Activated CD4-positive, alpha-beta T cell treated with anti-CD3 and anti-CD28 coated beads for 24 hours (primary cell): Measurements from ENCODE around the gene SMAD7.

ENCODE experiments used
- DNase-seq, 2 donors: peaks; one replicate each; pipeline ENCODE4 v3.0.0-alpha.2; 2020; ENCODE audit warnings: low read depth in 2 of 2

SMAD7 gene

GRCh38 chr18:48950536-48951447 lies at the start of gene SMAD7:
Gene SMAD7, minus strand, starts transcription at chr18:48950965. Its CDS starts 541 bp downstream, at chr18:48950424.
- no peak for DNase-seq

DNA sequence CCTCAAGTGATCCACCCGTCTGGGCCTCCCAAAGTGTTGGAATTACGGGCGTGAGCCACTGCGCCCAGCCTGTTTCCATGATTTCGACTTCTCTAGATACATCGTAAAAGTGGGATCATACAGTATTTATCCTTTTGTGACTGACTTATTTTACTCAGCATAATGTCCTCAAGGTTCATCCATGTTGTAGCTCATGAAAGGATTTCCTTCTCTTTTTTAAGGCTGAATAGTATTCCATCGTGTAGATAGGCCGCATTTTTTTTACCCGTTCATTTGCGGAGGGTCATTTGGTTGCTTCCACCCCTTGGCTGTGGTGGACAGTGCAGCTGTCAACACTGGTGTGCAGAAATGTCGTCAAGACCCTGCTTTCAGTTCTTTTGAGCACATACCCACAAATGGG lies 48.8 kb upstream of the SMAD7 start:
- DNase-seq = no peak

- no peak for DNase-seq
Measured at GRCh38 chr18:48997985-48998831, 47.4 kb upstream of the SMAD7 start.

GRCh38 chr18:48997681-48997984 lies 46.9 kb upstream of the SMAD7 start:
- DNase-seq = no peak

DNA sequence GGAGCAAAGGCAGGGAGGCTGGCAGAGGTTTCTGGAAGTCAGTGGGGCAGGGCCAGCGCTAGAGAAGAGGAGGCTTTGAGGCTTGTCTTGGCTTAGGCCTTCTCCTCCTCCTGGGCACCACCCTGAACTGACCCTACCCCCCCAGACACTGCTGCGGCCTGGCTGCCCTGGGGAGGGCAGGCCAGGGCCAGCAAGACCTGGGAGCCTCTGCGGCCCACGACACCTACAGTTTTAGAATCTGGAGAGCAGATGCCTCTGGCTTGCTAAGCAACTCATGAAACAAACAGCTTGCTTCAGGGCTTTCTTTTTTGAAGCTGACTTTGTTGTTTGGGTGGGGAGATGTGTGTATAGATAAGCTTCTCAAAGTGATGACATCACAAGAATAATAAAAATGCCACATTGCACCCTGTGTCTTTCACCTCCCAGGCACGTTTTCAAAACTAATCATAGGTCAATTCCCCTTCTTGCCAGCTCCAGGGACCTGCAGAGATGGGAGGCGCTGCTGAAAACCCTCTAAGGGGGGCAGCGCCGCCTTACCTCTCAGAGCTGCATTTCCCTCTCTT lies 46.2 kb upstream of the SMAD7 start:
- no peak for DNase-seq

DNA sequence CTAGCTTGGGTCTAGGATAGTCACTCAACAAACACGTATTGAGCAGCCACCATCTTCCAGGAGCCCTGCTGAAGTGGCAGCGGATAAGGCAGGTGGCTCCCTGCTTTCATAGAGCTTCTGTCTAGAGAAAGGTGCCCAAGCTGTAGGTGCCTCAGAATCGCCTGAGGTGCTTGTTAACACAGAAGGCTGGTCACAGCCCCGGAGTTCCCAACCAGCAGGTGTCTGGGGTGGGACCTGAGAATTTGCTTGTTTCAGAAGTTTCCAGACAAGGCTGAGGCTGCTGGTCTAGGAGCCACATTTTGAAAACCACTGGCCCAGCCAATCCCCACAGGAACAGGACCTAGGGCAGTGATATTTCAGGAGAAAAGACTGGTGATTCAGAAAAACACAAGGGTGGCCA lies 45.3 kb upstream of the SMAD7 start:
- no peak for DNase-seq

GRCh38 chr18:48994926-48995835 lies 44.4 kb upstream of the SMAD7 start:
- DNase-seq = no peak

DNA sequence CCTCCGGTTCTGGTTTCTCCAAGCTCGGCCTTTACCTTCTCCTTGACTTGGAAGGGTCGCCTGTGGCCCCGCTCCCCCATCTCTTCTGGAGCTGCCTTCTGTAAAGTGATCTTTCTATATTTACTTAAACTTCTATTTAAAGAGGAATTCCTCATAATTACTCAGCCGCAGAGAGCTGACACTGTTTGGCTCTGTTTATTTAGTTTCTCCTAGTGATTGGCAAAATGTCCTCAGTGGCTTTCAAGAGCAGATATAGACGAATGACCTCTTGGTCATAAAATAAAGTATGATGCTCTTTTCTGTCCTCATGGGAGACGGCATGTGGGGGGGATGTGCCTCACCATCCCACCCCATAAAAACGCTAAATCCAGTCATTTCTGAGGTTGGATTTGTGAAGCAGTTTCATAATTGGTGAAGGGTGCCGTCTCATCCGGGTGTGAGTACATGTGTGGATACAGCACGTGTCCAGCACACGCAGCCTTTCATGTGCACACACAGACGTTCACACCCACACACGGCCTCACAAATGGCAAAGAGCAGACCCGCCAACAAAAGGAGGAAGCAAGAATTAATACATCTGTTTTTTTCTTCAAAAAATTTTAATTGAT lies 43.4 kb upstream of the SMAD7 start:
- no peak for DNase-seq

DNA sequence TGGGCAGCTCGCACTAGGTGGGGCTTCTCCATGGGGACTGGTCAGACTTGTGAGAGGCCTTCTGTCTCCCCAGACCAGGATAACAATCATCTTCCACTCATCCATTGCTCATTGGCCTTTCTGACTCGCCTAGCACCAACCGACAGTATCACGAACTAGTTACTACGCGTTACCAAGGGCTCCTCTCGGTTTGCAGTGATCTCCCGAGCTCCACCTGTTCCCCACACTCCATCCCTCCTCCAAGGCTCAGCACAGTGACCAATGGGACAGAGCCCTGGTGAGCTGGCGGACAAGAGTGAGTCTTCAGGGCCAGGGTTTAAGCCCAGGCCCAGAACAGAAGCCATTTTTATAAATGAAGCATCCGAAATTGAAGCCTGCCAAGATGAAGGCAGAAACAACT lies 42.8 kb upstream of the SMAD7 start:
- DNase-seq = no peak

DNA sequence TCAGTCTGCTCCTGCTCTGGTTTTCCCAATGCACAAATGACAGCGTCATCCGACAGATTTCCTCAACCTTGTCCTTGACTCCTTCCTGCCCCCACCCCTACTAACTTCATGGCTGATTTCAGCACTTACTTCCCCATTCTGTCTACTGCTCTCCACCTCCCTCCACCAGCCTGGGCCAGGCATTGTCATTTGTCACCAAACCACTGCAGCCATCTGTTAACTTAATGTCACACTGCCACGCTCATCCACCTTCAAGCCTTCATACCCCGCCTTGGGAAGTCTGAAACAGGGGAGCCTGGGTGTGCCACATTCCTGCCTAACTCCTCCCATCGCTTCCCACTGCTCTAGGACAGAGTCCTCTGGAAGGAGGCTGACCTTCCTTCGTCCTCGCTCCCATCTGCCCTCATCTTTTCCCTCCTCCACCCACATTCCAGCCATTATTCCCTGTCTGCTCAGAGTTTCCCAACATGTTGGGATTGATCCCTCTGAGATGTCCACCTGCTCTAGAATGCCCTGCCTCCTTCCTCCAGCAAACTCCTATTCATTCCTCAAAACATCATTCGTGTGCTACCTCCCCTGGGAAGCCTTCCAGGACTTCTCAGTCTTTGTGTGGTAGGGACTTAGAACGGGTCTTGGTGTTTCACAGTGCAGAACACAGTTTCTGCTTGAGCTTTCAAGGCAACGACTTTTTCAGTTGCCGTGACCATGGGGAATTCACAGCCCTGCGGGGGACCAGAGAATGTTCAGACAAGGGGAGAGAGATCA lies 42.2 kb upstream of the SMAD7 start:
- DNase-seq = no peak

- no peak for DNase-seq
Measured at GRCh38 chr18:48992133-48992532, 41.4 kb upstream of the SMAD7 start.

GRCh38 chr18:48991676-48992075 lies 40.9 kb upstream of the SMAD7 start:
- no peak for DNase-seq

DNA sequence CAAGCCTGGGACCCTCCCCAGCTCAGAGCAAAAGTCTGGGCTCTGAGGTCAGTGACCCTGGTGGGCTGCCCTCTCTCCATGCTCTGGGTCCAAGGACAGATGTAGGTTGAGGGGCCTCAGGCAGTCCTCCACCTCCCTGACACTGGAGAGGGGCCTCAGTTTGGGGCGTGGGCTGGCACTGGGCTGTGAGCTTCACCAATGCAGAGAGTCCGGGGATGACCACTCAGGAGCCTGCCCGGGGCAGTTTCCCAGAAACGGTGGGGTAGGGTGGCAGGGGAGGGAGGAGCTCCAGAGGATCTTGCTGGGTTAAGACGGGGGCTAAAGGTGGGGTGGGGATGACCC lies 40.5 kb upstream of the SMAD7 start:
- no peak for DNase-seq

- no peak for DNase-seq
Measured at GRCh38 chr18:48990481-48991318, 39.9 kb upstream of the SMAD7 start.

DNA sequence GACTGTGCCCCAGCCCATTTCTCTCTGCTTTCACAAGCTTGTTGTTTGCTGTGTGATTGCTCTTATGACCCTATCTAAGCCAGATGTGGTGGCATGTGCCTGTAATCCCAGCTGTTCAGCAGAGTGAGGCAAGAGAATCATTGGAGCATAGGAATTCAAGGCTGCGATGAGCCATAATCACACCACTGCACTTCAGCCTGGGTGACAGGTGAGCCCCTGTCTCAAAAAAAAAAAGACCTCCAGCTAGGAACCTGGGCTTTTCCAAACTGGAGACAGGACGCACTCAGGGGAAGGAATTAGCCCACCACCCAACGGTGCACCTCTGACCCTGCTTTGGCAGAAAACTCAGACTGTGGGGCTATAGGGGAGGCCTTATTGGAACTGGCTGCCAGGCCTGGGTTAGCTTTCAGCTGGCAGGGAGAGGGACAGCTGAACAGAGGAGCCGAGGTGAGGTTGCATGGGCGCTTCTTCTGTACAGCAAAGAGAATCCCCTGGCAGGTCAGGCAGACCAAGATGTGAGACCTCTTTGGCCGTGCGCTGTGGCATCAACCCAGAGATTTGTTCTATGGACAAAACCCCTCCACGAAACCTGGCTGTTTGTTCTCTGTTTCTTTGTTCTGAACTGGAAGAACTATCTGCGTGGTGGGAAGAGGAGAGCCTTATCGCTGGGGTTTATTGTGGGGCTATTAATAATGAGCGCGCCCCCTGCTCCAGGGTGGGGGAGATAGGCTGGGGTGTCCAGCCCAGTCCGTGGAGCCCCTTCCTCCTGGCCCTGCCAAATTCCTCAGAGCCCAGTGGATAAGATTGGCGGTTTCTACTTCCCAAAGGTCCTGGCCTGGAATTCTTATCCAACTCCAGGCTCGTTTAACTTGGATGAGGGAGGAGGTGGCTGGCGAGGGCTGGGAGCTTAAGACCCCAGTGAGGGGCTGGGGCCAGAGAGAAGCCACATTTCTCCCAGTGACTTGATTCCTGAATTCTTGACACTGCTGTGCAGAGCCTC lies 38.8 kb upstream of the SMAD7 start:
- no peak for DNase-seq

- no peak for DNase-seq
Measured at GRCh38 chr18:48988508-48989303, 37.9 kb upstream of the SMAD7 start.

GRCh38 chr18:48987821-48988220 lies 37.1 kb upstream of the SMAD7 start:
- DNase-seq = no peak
